Measurements from ENCODE around the gene LBR. TPM values are rescaled to one million over a fixed set of nuclear protein-coding genes. Genes with fewer than 3 reads are reported as not detected.

Gene LBR
- total RNA-seq, 1 experiment from 2014 or later: 86.0 TPM

- DNase-seq (ENCODE audit: low spot score) (no peak), ATAC-seq (no peak)
- H3K9me3 Mint-ChIP-seq: no peaks in the 10 kb centered on the region
- no peak overlapping the region for H3K4me3 Mint-ChIP-seq
- H3K27me3 Mint-ChIP-seq (ENCODE audit: low read depth): peaks cover 2% of the 10 kb centered on the region
- no peak overlapping the region for H3K27ac Mint-ChIP-seq
- POLR2A ChIA-PET: no interaction called here
- TF ChIP-seq NFATC4 (CRISPR knock-in tag; IDR thresholded peaks at IDR 0.05): no peak
- CTCF ChIA-PET: interaction anchor here (0.7 to 1.1 kb wide), 3 partner anchors 10 to 276 kb away, joined by 3 read pairs; no protein-coding TSS in a partner anchor
- no peaks in the 10 kb centered on the region for H3K36me3 Mint-ChIP-seq
- H3K4me1 Mint-ChIP-seq: peaks cover 27% of the 10 kb centered on the region
These were observed 42.6 kb upstream of the LBR start for GRCh38 chr1:225470211-225471108.

DNA sequence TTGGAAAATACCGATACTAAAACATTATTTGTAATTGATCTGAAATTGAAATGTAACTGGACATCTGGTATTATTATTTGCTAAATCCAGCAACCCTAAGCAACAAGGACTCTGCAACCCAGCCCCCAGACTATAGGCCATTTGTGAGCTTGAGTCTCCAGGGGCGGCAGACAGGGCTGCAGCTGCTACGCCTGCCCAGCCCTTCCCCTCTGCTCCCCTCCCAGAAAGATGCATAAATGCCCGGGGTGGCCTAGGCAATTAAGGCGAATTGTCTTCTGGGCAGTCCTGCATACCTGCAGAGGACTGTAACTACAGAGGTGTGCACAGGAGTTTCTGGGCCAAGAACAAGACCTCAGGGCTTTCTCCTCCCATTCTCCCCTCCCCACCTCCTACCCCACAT is 41.2 kb upstream of the LBR start:
- no peak overlapping the region for H3K27ac Mint-ChIP-seq
- peaks cover 33% of the 10 kb centered on the region for H3K4me1 Mint-ChIP-seq
- no peak overlapping the region for H3K4me3 Mint-ChIP-seq
- no peaks in the 10 kb centered on the region for H3K9me3 Mint-ChIP-seq
- POLR2A ChIA-PET: no interaction called here
- CTCF ChIA-PET: no interaction called here
- peaks cover 2% of the 10 kb centered on the region; the same call in 1 of the 2 replicates for H3K27me3 Mint-ChIP-seq (ENCODE audit: low read depth)
- DNase-seq (ENCODE audit: low spot score) (no peak), ATAC-seq (no peak; the same call in 1 of the 2 replicates)
- H3K36me3 Mint-ChIP-seq: no peaks in the 10 kb centered on the region
- TF ChIP-seq E2F1 (CRISPR knock-in tag; IDR thresholded peaks at IDR 0.05): no peak
- TF ChIP-seq, protein P1, sequence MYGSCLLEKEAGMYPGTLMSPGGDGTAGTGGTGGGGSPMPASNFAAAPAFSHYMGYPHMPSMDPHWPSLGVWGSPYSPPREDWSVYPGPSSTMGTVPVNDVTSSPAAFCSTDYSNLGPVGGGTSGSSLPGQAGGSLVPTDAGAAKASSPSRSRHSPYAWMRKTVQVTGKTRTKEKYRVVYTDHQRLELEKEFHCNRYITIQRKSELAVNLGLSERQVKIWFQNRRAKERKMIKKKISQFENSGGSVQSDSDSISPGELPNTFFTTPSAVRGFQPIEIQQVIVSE (CRISPR knock-in tag; IDR thresholded peaks at IDR 0.05; ENCODE audit: borderline replicate concordance): no peak
- no peak for TF ChIP-seq FOXK1 (CRISPR knock-in tag; IDR thresholded peaks at IDR 0.05)
- TF ChIP-seq FOXP1 (CRISPR knock-in tag; IDR thresholded peaks at IDR 0.05; ENCODE audit: borderline replicate concordance): no peak
- TF ChIP-seq MYBL2 (CRISPR knock-in tag; IDR thresholded peaks at IDR 0.05): no peak
- no peak for TF ChIP-seq ZNF425 (CRISPR knock-in tag; conservative IDR thresholded peaks at IDR 0.05)
- TF ChIP-seq HMGXB4 (CRISPR knock-in tag; IDR thresholded peaks at IDR 0.05): no peak
- TF ChIP-seq ZNF121 (CRISPR knock-in tag; IDR thresholded peaks at IDR 0.05): no peak
- TF ChIP-seq RORB (CRISPR knock-in tag; IDR thresholded peaks at IDR 0.05): no peak
- TF ChIP-seq, protein P2, sequence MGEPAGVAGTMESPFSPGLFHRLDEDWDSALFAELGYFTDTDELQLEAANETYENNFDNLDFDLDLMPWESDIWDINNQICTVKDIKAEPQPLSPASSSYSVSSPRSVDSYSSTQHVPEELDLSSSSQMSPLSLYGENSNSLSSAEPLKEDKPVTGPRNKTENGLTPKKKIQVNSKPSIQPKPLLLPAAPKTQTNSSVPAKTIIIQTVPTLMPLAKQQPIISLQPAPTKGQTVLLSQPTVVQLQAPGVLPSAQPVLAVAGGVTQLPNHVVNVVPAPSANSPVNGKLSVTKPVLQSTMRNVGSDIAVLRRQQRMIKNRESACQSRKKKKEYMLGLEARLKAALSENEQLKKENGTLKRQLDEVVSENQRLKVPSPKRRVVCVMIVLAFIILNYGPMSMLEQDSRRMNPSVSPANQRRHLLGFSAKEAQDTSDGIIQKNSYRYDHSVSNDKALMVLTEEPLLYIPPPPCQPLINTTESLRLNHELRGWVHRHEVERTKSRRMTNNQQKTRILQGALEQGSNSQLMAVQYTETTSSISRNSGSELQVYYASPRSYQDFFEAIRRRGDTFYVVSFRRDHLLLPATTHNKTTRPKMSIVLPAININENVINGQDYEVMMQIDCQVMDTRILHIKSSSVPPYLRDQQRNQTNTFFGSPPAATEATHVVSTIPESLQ (CRISPR knock-in tag; IDR thresholded peaks at IDR 0.05): no peak
- no peak for TF ChIP-seq ZNF671 (CRISPR knock-in tag; IDR thresholded peaks at IDR 0.05)
- TF ChIP-seq ZNF317 (CRISPR knock-in tag; IDR thresholded peaks at IDR 0.05; ENCODE audit: borderline replicate concordance, low read depth): no peak
- no peak for TF ChIP-seq ZNF416 (CRISPR knock-in tag; IDR thresholded peaks at IDR 0.05)
- TF ChIP-seq, protein P3, sequence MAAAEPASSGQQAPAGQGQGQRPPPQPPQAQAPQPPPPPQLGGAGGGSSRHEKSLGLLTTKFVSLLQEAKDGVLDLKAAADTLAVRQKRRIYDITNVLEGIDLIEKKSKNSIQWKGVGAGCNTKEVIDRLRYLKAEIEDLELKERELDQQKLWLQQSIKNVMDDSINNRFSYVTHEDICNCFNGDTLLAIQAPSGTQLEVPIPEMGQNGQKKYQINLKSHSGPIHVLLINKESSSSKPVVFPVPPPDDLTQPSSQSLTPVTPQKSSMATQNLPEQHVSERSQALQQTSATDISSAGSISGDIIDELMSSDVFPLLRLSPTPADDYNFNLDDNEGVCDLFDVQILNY (CRISPR knock-in tag; IDR thresholded peaks at IDR 0.05): no peak
- no peak for TF ChIP-seq ZNF423 (CRISPR knock-in tag; IDR thresholded peaks at IDR 0.05)

Data from WTC11 (cell line).